ENCODE measurements around the gene UNC119. TPM values are rescaled to one million over a fixed set of nuclear protein-coding genes. Genes with fewer than 3 reads are reported as not detected.

UNC119 gene
- total RNA-seq, 1 donor from 2014 or later: 18.8 TPM

DNA sequence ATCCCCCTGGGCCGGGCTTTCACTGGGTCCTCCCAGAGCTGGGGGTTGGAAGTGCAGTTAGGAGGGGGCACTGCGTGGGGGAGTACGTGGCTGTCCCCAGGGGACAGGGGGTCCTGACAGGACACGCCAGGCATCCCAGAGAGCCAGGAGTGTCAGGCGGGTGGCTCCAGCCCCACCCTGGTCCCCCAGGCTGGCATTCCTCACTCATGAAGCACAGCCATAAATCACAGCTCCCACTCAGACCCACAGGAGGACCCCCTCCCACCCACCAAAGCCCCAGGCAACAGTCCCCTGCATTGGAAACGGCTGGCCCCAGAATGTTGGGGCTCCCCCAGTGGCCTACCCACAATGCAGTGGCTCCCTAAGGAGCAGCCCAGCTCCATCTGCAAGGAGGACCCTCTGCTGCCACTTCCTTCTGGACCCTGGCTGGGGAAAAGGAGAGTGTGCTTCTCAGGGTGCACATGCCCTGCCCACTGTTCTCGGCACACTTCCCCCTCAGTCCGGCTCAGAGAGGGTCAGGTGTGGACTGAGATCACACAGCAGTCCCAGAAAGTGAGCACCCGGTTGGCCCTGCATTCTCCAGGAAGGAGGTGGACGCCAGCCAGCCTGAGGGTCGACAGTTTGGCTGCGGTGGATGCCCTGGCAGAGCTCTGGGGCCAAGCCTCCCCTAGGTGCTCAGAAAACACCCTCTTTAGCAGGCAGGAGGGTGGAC, 53.6 kb downstream of the UNC119 start:
- DNase-seq: no peak

DNA sequence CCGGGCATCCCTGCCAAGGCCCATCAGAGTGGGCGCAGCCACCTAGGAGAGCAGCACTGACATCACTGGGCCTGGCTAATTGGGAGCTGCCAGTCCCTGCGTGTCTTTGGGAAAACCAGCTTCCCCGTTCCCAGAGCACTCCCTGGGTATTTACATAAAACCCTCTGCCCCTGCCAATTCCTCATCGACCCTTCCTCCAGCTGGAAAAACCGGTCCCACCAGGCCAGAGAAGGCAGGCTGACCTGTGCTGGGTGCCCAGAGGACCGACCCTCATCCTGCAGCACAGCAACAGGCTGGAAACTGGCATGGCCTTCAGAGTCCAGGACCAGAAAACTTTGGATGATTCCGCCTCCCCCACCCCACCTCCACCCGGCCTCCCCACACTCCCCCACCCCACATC, 54.5 kb downstream of the UNC119 start:
- no peak for DNase-seq

Other genes with a start within 250 kb of the UNC119 start
- 24.3 TPM for gene TMEM97, start 233.4 kb downstream of the UNC119 start, total RNA-seq
- gene IFT20, start 217.2 kb downstream of the UNC119 start, total RNA-seq: 41.8 TPM
- 19.0 TPM for gene TNFAIP1, start 216.9 kb downstream of the UNC119 start, total RNA-seq
- gene POLDIP2, start 195.1 kb downstream of the UNC119 start, total RNA-seq: 29.6 TPM
- not detected for gene SEBOX, start 187.4 kb downstream of the UNC119 start, total RNA-seq
- gene VTN, start 182.3 kb downstream of the UNC119 start, total RNA-seq: 0.20 TPM
- 3.6 TPM for gene SARM1, start 180.9 kb downstream of the UNC119 start, total RNA-seq
- gene SLC46A1, start 146.4 kb downstream of the UNC119 start, total RNA-seq: 5.5 TPM
- gene SLC13A2, start 79.0 kb downstream of the UNC119 start, total RNA-seq: 0.20 TPM
- 3.0 TPM for gene FOXN1, start 46.3 kb downstream of the UNC119 start, total RNA-seq
- gene PIGS, start 18.9 kb upstream of the UNC119 start, total RNA-seq: 19.3 TPM
- 15.4 TPM for gene ALDOC, start 24.3 kb upstream of the UNC119 start, total RNA-seq
- 18.2 TPM for gene SPAG5, start 46.4 kb upstream of the UNC119 start, total RNA-seq
- gene RSKR, start 61.6 kb upstream of the UNC119 start, total RNA-seq: 13.9 TPM
- gene BLTP2, start 92.5 kb upstream of the UNC119 start, total RNA-seq: 89.7 TPM
- gene SDF2, start 109.3 kb upstream of the UNC119 start, total RNA-seq: 35.2 TPM
- gene SUPT6H, start 109.6 kb upstream of the UNC119 start, total RNA-seq: 56.5 TPM
- 0.99 TPM for gene PROCA1, start 159.3 kb upstream of the UNC119 start, total RNA-seq
- 47.0 TPM for gene RAB34, start 165.2 kb upstream of the UNC119 start, total RNA-seq
- gene RPL23A, start 167.4 kb upstream of the UNC119 start, total RNA-seq: 533 TPM
- 1.9 TPM for gene TLCD1, start 173.6 kb upstream of the UNC119 start, total RNA-seq
- 2.8 TPM for gene NEK8, start 176.2 kb upstream of the UNC119 start, total RNA-seq
- gene TRAF4, start 191.4 kb upstream of the UNC119 start, total RNA-seq: 16.7 TPM

All from skin of body (tissue), 2 donors.